HUDEP-2 (cell line): Measurements from ENCODE around the gene FBLN2.
A peak's percentile ranks its signal among the peaks of the same experiment; 100 is the strongest.

Experiments
- DNase-seq, 76 experiments: peaks; one replicate each; lab custom pipeline; 2025; ENCODE audit not compliant: unreplicated experiment in 76 of 76; lab: John Stamatoyannopoulos, UW

Gene FBLN2

GRCh38 chr3:13596426-13597205 is 47.7 kb downstream of the FBLN2 start:
- DNase-seq = no peak

- no peak for DNase-seq
These were observed 48.7 kb downstream of the FBLN2 start for GRCh38 chr3:13597661-13598060.

GRCh38 chr3:13598201-13598600 is 49.3 kb downstream of the FBLN2 start:
- DNase-seq = no peak

- DNase-seq = no peak
These were observed 50.3 kb downstream of the FBLN2 start for GRCh38 chr3:13598926-13599886.

- DNase-seq = no peak
These were observed 51.0 kb downstream of the FBLN2 start for GRCh38 chr3:13599887-13600450.

GRCh38 chr3:13600950-13601691 is 52.2 kb downstream of the FBLN2 start:
- no peak for DNase-seq

- DNase-seq = no peak
These were observed 52.8 kb downstream of the FBLN2 start for GRCh38 chr3:13601692-13602080.

- DNase-seq = no peak
These were observed 56.6 kb downstream of the FBLN2 start for GRCh38 chr3:13605555-13605954.

GRCh38 chr3:13607821-13608597 is 59.1 kb downstream of the FBLN2 start:
- DNase-seq = no peak

GRCh38 chr3:13608969-13609725 is 60.2 kb downstream of the FBLN2 start:
- DNase-seq = no peak

- DNase-seq = no peak
These were observed 61.2 kb downstream of the FBLN2 start for GRCh38 chr3:13610006-13610570.

- DNase-seq = no peak
These were observed 62.3 kb downstream of the FBLN2 start for GRCh38 chr3:13611221-13611620.

GRCh38 chr3:13612829-13613228 is 63.9 kb downstream of the FBLN2 start:
- DNase-seq = no peak

- peak in 1 of 76 experiments; percentile 14 for DNase-seq
These were observed 64.6 kb downstream of the FBLN2 start for GRCh38 chr3:13613343-13614190.

- DNase-seq = no peak
These were observed 65.7 kb downstream of the FBLN2 start for GRCh38 chr3:13614607-13615006.

- no peak for DNase-seq
These were observed 66.1 kb downstream of the FBLN2 start for GRCh38 chr3:13615019-13615528.

GRCh38 chr3:13616359-13616758 is 67.4 kb downstream of the FBLN2 start:
- no peak for DNase-seq
